Common myeloid progenitor, CD34-positive (primary cell): Measurements from ENCODE around the gene HSPA6.
"Not testable (repeated sequence)": the region's sequence is repeated elsewhere in the genome, so short reads cannot be mapped to it uniquely, and the experiment has no call there.

ENCODE experiments used
- CTCF ChIA-PET: fragments of 350-600 bp; sonication (Branson Sonifier 250); formaldehyde crosslinking; loops from one replicate; lab custom pipeline; 2021; ENCODE audit warnings: antibody characterized with exemption; lab: Charles Lee
- POLR2A ChIA-PET: fragments of 350-600 bp; sonication (Branson Sonifier 250); formaldehyde crosslinking; loops from one replicate; lab custom pipeline; 2021; ENCODE audit warnings: antibody characterized with exemption; lab: Charles Lee
- DNase-seq, 3 donors: peaks; one replicate each; pipeline versions ENCODE4 v3.0.0 to v3.0.0-alpha.2; 2013
- H3K27ac ChIP-seq, 2 experiments: 1 replicate in 1 of 2; 2 replicates in 1 of 2; pipeline ENCODE4 v1.7.0; 2013; ENCODE audit warnings: inconsistent platforms in 2 of 2, low read length in 2 of 2, mild to moderate bottlenecking in 2 of 2, low read depth in 1 of 2, moderate library complexity in 1 of 2; ENCODE audit not compliant: severe bottlenecking in 2 of 2, insufficient read depth in 1 of 2, poor library complexity in 1 of 2
- H3K27me3 ChIP-seq, 5 experiments: replicated peaks in 2 of 5; 1 replicate in 3 of 5; 2 replicates in 2 of 5; pipeline versions ENCODE4 v1.6.1 to v1.7.0; 2013; ENCODE audit warnings: low read length in 4 of 5, mild to moderate bottlenecking in 2 of 5, moderate library complexity in 2 of 5, inconsistent platforms in 1 of 5; ENCODE audit not compliant: insufficient read depth in 5 of 5, control insufficient read depth in 4 of 5
- H3K36me3 ChIP-seq, 4 experiments: 1 replicate in 2 of 4; 2 replicates in 2 of 4; pipeline versions ENCODE4 v1.6.1 to v1.7.0; 2013; ENCODE audit warnings: low read length in 3 of 4, control low read depth in 1 of 4, mild to moderate bottlenecking in 1 of 4; ENCODE audit not compliant: control insufficient read depth in 4 of 4, insufficient read depth in 4 of 4
- H3K4me1 ChIP-seq, 4 experiments: 1 replicate in 3 of 4; 2 replicates in 1 of 4; pipeline versions ENCODE4 v1.6.1 to v1.7.1; 2013; ENCODE audit warnings: low read length in 3 of 4, mild to moderate bottlenecking in 3 of 4, control low read depth in 1 of 4, inconsistent platforms in 1 of 4, moderate library complexity in 1 of 4; ENCODE audit not compliant: control insufficient read depth in 4 of 4, insufficient read depth in 4 of 4; ENCODE audit errors: control extremely low read depth in 1 of 4
- H3K4me3 ChIP-seq, 7 experiments: 1 replicate in 4 of 7; 2 replicates in 3 of 7; pipeline versions ENCODE4 v1.5.1 to v1.7.0; 2013; ENCODE audit warnings: mild to moderate bottlenecking in 7 of 7, low read length in 6 of 7, moderate library complexity in 6 of 7, inconsistent platforms in 2 of 7, low read depth in 2 of 7, control low read depth in 1 of 7; ENCODE audit not compliant: insufficient read depth in 4 of 7, control insufficient read depth in 1 of 7; ENCODE audit errors: extremely low read depth in 1 of 7
- H3K9me3 ChIP-seq, 5 experiments: 1 replicate in 4 of 5; 2 replicates in 1 of 5; pipeline versions ENCODE4 v1.6.1 to v1.7.1; 2013; ENCODE audit warnings: low read length in 4 of 5, mild to moderate bottlenecking in 2 of 5, inconsistent platforms in 1 of 5, low read depth in 1 of 5, moderate library complexity in 1 of 5; ENCODE audit not compliant: control insufficient read depth in 4 of 5, insufficient read depth in 2 of 5; ENCODE audit errors: control extremely low read depth in 1 of 5
- WGBS: methylation state at CpG from one replicate; pipeline ENCODE4 v1.1.5; 2013; ENCODE audit not compliant: insufficient coverage; 5-methylcytosine and 5-hydroxymethylcytosine counted together

The HSPA6 gene

GRCh38 chr1:161532644-161533567 lies 8.6 kb downstream of the HSPA6 start:
- H3K9me3 ChIP-seq, H3K4me3 ChIP-seq, DNase-seq, POLR2A ChIA-PET, H3K27me3 ChIP-seq, H3K36me3 ChIP-seq: not testable (repeated sequence)
- CTCF ChIA-PET = interaction anchor here (0.7 to 1.0 kb wide), 3 partner anchors 23 to 191 kb away, joined by 3 to 7 read pairs (median 3); no protein-coding TSS in a partner anchor
- peak overlapping the region in 1 of 2 experiments; percentile 80 for H3K27ac ChIP-seq
- WGBS = 70% methylated on average over 2 of the region's 16 CpGs
- peaks cover 4 to 24% (median 9%) of the 10 kb centered on the region in 4 experiments for H3K4me1 ChIP-seq

- CTCF ChIA-PET, H3K27me3 ChIP-seq, H3K4me3 ChIP-seq, H3K36me3 ChIP-seq, DNase-seq, H3K9me3 ChIP-seq, POLR2A ChIA-PET, H3K27ac ChIP-seq: not testable (repeated sequence)
- peaks cover 3 to 28% (median 6%) of the 10 kb centered on the region in 4 experiments for H3K4me1 ChIP-seq
- 100% methylated on average over 3 of the region's 7 CpGs for WGBS
Observed at GRCh38 chr1:161537068-161537669, 12.8 kb downstream of the HSPA6 start.

DNA sequence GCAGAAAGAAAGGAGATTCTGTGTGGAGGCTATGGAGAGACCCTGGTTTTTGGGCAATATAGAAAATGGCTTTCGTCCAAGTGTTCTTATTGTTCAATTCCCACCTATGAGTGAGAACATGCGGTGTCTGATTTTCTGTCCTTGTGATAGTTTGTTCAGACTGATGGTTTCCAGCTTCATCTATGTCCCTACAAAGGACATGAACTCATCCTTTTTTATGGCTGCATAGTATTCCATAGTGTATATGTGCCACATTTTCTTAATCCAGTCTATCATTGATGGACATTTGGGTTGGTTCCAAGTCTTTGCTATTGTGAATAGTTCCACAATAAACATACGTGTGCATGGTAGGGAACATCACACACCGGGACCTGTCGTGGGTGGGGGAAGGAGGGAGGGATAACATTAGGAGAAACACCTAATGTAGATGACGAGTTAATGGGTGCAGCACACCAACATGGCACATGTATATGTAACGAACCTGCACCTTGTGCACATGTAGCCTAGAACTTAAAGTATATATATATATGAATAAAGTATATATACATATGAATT lies 14.7 kb downstream of the HSPA6 start:
- Histone ChIP-seq H3K4me3 (peak overlapping the region in 3 of 7 experiments; percentile 70 to 78 (median 76)), H3K4me1 (peaks cover 3 to 23% (median 4%) of the 10 kb centered on the region in 4 experiments)
- CTCF ChIA-PET = interaction anchor here (1.4 kb wide), 1 partner anchor 51 kb away, joined by 5 read pairs; no protein-coding TSS in a partner anchor
- not testable (repeated sequence) for H3K27me3 ChIP-seq, H3K27ac ChIP-seq, H3K9me3 ChIP-seq, H3K36me3 ChIP-seq, DNase-seq
- POLR2A ChIA-PET = interaction anchor here (0.7 kb wide), 1 partner anchor 59 kb away, joined by 6 read pairs; no protein-coding TSS in a partner anchor
- 100% methylated on average over 2 of the region's 7 CpGs for WGBS

- peaks cover 3 to 23% (median 4%) of the 10 kb centered on the region in 4 experiments for H3K4me1 ChIP-seq
- H3K4me3 ChIP-seq = peak overlapping the region; percentile 18 to 92 (median 76)
- not testable (repeated sequence) for H3K36me3 ChIP-seq, H3K27me3 ChIP-seq, H3K9me3 ChIP-seq
- POLR2A ChIA-PET = interaction anchor here (0.7 kb wide), 1 partner anchor 60 kb away, joined by 6 read pairs; no protein-coding TSS in a partner anchor
- 0% methylated on average over 36 of the region's 41 CpGs for WGBS
- peak; percentile 80 to 87 (median 87) for DNase-seq
- peak overlapping the region in 1 of 2 experiments; percentile 69 for H3K27ac ChIP-seq
- CTCF ChIA-PET = interaction anchor here (1.4 kb wide), 1 partner anchor 52 kb away, joined by 5 read pairs; no protein-coding TSS in a partner anchor
Observed at GRCh38 chr1:161539731-161540569, 15.6 kb downstream of the HSPA6 start.

DNA sequence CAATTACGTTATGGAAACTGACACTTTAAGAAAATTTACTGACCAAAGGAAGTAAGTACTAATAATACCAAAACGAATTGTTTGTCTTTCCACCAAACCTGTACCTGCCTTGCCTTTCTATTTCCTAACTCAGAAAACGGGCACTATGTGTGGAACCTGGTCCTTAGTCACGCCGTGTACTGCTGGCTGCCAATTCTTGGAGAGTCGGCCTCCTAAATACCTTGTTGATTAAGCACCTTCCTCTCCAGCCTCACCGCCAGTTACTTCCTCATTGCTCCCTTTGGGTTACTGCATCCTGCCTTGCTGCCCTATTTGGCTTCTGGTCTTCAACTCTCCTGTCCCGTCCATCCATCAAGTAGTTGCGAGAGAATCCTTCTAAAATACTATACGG lies 16.2 kb downstream of the HSPA6 start:
- Histone ChIP-seq H3K4me1 (peaks cover 3 to 23% (median 4%) of the 10 kb centered on the region in 4 experiments), H3K27ac (peak overlapping the region in 1 of 2 experiments; percentile 43), H3K4me3 (peak overlapping the region in 6 of 7 experiments; percentile 63 to 92 (median 77))
- DNase-seq = peak; percentile 22 to 78 (median 69)
- CTCF ChIA-PET, H3K36me3 ChIP-seq, H3K9me3 ChIP-seq, H3K27me3 ChIP-seq, POLR2A ChIA-PET: not testable (repeated sequence)
- WGBS = 2% methylated on average over 7 of the region's 10 CpGs

GRCh38 chr1:161542091-161542559 lies 17.8 kb downstream of the HSPA6 start:
- WGBS = 60% methylated on average over 1 of the region's 5 CpGs
- CTCF ChIA-PET, H3K9me3 ChIP-seq, H3K27me3 ChIP-seq, POLR2A ChIA-PET, H3K4me3 ChIP-seq, H3K36me3 ChIP-seq: not testable (repeated sequence)
- H3K4me1 ChIP-seq = peaks cover 3 to 23% (median 4%) of the 10 kb centered on the region in 4 experiments
- DNase-seq = peak in 2 of 3 donors; percentile 68 to 75
- H3K27ac ChIP-seq = peak overlapping the region in 1 of 2 experiments; percentile 40
